ENCODE results near the gene MED17.

The MED17 gene

DNA sequence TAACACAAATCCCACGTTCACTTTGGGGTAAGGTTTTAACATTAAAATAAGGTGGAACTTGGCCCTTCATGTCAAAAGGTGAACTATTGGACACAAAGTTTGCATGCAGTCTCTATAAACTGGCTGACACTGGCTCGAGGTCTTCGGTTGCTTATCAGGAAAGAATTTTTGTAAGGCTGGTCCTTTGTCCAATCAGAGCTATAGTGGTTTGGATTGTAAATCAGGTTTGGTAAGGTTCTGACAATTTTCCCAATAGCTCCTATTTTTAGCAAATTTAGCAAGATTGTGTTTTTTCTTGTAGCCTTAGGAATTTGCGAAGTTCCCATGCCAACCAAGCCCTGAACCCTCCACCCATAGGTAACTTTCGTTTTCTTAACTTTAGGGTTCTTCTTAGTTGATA is 17.6 kb upstream of the MED17 start:
- no peaks in the 10 kb centered on the region for H3K27me3 ChIP-seq (replicated peaks; ENCODE audit: insufficient read depth, low read length)
- no peak overlapping the region for H3K27ac ChIP-seq (ENCODE audit: low read length)
- H3K9me2 ChIP-seq (replicated peaks; ENCODE audit: insufficient read depth, low read length) = no peaks in the 10 kb centered on the region
- no peak overlapping the region for H3K4me2 ChIP-seq (ENCODE audit: low read depth, low read length)
- no peaks in the 10 kb centered on the region for H3F3A ChIP-seq (ENCODE audit: insufficient read depth, low read length)
- H3K9ac ChIP-seq (ENCODE audit: low read length) = no peak overlapping the region
- no peaks in the 10 kb centered on the region for H3K4me1 ChIP-seq (ENCODE audit: low read length)
- no peaks in the 10 kb centered on the region; the same call in 1 of the 2 replicates for H3K36me3 ChIP-seq (replicated peaks; ENCODE audit: insufficient read depth, low read length)
- TF ChIP-seq EZH2 (optimal IDR thresholded peaks at IDR 0.05; ENCODE audit: low read depth, low read length) = no peak
- TF ChIP-seq EZH2phosphoT487 (IDR thresholded peaks at IDR 0.05; ENCODE audit: low read length) = no peak
- TF ChIP-seq, protein P1, sequence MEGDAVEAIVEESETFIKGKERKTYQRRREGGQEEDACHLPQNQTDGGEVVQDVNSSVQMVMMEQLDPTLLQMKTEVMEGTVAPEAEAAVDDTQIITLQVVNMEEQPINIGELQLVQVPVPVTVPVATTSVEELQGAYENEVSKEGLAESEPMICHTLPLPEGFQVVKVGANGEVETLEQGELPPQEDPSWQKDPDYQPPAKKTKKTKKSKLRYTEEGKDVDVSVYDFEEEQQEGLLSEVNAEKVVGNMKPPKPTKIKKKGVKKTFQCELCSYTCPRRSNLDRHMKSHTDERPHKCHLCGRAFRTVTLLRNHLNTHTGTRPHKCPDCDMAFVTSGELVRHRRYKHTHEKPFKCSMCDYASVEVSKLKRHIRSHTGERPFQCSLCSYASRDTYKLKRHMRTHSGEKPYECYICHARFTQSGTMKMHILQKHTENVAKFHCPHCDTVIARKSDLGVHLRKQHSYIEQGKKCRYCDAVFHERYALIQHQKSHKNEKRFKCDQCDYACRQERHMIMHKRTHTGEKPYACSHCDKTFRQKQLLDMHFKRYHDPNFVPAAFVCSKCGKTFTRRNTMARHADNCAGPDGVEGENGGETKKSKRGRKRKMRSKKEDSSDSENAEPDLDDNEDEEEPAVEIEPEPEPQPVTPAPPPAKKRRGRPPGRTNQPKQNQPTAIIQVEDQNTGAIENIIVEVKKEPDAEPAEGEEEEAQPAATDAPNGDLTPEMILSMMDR (IDR thresholded peaks at IDR 0.05; ENCODE audit: low read length) = no peak
- H3K4me3 ChIP-seq (ENCODE audit: low read length) = no peak overlapping the region
- no peak overlapping the region for H2AFZ ChIP-seq (ENCODE audit: low read length)
- H3K9me3 ChIP-seq (replicated peaks; ENCODE audit: insufficient read depth, low read length) = no peaks in the 10 kb centered on the region
- no peak for DNase-seq
- no peaks in the 10 kb centered on the region for H4K20me1 ChIP-seq (ENCODE audit: insufficient read depth, low read length)
- H3K79me2 ChIP-seq (ENCODE audit: low read length) = no peaks in the 10 kb centered on the region

DNA sequence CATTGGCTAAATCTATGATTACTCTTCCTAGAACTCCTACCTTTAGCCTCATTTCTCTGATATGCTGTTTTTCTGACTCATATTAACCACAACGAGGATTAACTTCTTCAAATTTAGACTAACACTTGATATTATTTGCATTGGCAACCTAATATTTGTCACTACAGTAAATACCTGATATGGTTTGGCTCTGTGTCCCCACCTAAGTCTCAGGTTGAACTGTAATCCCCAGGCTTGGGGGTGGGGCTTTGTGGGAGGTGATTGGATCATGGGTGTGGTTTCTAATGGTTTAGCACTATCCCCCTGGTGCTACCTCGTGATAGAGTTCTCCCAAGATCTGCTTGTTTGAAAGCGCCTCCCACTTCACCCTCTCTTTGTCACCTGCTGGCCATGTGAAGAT is 17.1 kb upstream of the MED17 start:
- Histone ChIP-seq H3K27me3 (replicated peaks; ENCODE audit: insufficient read depth, low read length) (no peaks in the 10 kb centered on the region), H3K9me2 (replicated peaks; ENCODE audit: insufficient read depth, low read length) (no peaks in the 10 kb centered on the region), H2AFZ (ENCODE audit: low read length) (no peak overlapping the region), H3K36me3 (replicated peaks; ENCODE audit: insufficient read depth, low read length) (no peaks in the 10 kb centered on the region; the same call in 1 of the 2 replicates), H3K9me3 (replicated peaks; ENCODE audit: insufficient read depth, low read length) (no peaks in the 10 kb centered on the region), H3F3A (ENCODE audit: insufficient read depth, low read length) (no peaks in the 10 kb centered on the region), H3K27ac (ENCODE audit: low read length) (no peak overlapping the region), H3K9ac (ENCODE audit: low read length) (no peak overlapping the region), H3K79me2 (ENCODE audit: low read length) (no peaks in the 10 kb centered on the region), H3K4me2 (ENCODE audit: low read depth, low read length) (no peak overlapping the region), H3K4me1 (ENCODE audit: low read length) (no peaks in the 10 kb centered on the region), H3K4me3 (ENCODE audit: low read length) (no peak overlapping the region), H4K20me1 (ENCODE audit: insufficient read depth, low read length) (no peaks in the 10 kb centered on the region)
- no peak for DNase-seq
- TF ChIP-seq EZH2phosphoT487 (IDR thresholded peaks at IDR 0.05; ENCODE audit: low read length) = no peak
- TF ChIP-seq EZH2 (optimal IDR thresholded peaks at IDR 0.05; ENCODE audit: low read depth, low read length) = no peak
- TF ChIP-seq, protein P1 (IDR thresholded peaks at IDR 0.05; ENCODE audit: low read length) = no peak

DNA sequence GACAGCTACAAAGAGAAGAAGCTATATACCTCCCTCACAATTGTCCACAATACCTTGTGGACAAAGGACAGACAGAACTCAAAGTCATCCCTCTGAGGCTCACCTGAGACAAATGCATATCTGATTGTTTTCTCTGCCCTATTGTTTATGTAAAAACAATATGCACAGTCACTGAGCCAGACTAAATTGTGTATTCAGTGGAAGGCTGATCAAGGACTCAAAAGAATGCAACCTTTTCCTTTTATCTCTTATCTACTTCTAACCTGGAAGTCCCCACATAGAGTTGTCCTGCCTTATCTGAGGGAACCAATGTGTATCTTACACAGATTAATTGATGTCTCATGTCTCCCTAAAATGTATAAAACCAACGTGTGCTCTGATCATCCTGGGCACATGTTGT is 13.9 kb upstream of the MED17 start:
- Histone ChIP-seq H4K20me1 (ENCODE audit: insufficient read depth, low read length) (no peaks in the 10 kb centered on the region), H3K4me3 (ENCODE audit: low read length) (no peak overlapping the region), H3K79me2 (ENCODE audit: low read length) (no peaks in the 10 kb centered on the region), H3K36me3 (replicated peaks; ENCODE audit: insufficient read depth, low read length) (no peaks in the 10 kb centered on the region), H3F3A (ENCODE audit: insufficient read depth, low read length) (no peaks in the 10 kb centered on the region), H3K27me3 (replicated peaks; ENCODE audit: insufficient read depth, low read length) (no peaks in the 10 kb centered on the region), H2AFZ (ENCODE audit: low read length) (no peak overlapping the region), H3K4me2 (ENCODE audit: low read depth, low read length) (no peak overlapping the region), H3K9ac (ENCODE audit: low read length) (no peak overlapping the region), H3K9me2 (replicated peaks; ENCODE audit: insufficient read depth, low read length) (no peaks in the 10 kb centered on the region), H3K27ac (ENCODE audit: low read length) (no peak overlapping the region), H3K9me3 (replicated peaks; ENCODE audit: insufficient read depth, low read length) (no peaks in the 10 kb centered on the region), H3K4me1 (ENCODE audit: low read length) (no peaks in the 10 kb centered on the region)
- DNase-seq = no peak
- TF ChIP-seq EZH2 (optimal IDR thresholded peaks at IDR 0.05; ENCODE audit: low read depth, low read length) (no peak), EZH2phosphoT487 (IDR thresholded peaks at IDR 0.05; ENCODE audit: low read length) (no peak)
- TF ChIP-seq, protein P1 (IDR thresholded peaks at IDR 0.05; ENCODE audit: low read length) = no peak

Measured in MM.1S (cell line).